ENCODE data around the gene SYNPO2. TPM values are rescaled to one million over a fixed set of nuclear protein-coding genes. Genes with fewer than 3 reads are reported as not detected.
"Not testable (repeated sequence)": the region's sequence is repeated elsewhere in the genome, so short reads cannot be mapped to it uniquely, and the experiment has no call there.

SYNPO2 gene
- total RNA-seq, 2 donors from 2014 or later = 960 to 1,079 TPM

DNA sequence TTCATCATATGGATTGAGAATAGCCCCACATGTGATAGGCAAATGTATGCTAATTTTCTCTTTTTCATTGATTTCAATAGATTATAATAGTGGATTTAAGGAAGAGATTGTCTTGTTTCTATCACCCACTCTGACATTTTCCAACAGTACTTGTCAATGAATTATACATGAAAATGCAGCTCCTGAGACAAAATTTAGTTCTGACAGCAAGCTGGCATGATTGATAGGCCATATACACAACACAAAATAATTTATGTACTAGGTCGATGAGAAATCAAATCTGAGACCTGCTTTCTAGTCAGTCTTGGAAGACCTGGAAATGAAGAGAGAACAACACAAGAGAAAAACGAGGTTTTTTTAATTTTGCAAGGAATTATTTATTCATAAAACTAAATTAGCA is 129.0 kb downstream of the SYNPO2 start:
- DNase-seq (ENCODE audit: low spot score) = no peak
- intact Hi-C loops (cut with DNase I) = no loop called here

DNA sequence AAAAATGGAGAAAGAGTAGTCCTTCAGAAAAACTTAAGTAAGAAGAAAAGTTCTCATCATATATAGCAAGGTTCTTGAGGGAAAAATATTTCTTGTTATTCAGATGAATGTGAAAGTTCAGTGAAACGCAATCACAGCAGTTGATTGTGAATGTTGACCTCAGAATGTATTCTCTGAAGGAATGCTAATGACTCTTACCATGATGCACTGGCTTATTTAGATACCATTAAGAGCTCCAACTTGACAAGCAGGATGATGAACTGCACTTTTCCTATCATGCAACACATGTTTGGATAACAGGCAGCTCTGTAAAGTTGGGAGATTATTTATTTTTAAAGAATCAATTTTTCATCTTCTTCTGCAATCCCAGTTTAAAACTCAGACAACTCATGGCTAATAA is 131.5 kb downstream of the SYNPO2 start:
- no peak for DNase-seq (ENCODE audit: low spot score)
- intact Hi-C loops (cut with DNase I) = no loop called here

DNA sequence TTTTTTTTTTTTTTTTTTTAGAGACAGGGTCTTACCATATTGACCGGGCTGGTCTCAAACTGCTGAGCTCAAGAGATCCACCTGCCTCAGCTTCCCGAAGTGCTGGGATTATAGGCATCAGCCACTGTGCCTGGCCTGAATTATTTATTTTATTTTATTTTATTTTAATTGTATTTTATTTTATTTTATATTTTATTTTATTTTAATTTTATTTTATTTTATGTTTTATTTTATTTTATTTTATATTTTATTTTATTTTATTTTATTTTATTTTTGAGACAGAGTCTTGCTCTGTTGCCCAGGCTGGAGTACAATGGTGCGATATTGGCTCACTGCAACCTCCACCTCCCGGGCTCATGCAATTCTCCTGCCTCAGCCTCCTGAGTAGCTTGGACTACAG is 133.9 kb downstream of the SYNPO2 start:
- intact Hi-C loops (cut with DNase I); DNase-seq (ENCODE audit: low spot score): not testable (repeated sequence)

DNA sequence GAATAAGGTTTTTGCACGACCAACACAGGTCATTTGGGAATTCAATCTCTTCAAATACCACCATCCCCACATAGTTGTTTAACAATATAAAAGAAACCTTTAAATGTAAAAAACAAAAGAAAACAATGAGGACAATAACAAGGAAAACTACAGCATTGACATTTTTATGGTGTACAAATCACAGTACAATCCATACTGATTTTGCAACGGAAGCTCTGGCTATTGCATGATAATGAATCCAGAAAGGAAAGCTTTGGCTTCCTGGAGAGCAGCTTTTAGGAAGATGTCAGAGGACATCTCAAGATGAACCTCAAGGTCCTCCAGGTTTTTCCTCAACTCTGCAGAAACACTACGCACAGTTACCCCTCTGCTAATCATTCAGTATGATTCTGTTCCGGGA is 135.4 kb downstream of the SYNPO2 start:
- intact Hi-C loops (cut with DNase I) = no loop called here
- DNase-seq (ENCODE audit: low spot score) = no peak

DNA sequence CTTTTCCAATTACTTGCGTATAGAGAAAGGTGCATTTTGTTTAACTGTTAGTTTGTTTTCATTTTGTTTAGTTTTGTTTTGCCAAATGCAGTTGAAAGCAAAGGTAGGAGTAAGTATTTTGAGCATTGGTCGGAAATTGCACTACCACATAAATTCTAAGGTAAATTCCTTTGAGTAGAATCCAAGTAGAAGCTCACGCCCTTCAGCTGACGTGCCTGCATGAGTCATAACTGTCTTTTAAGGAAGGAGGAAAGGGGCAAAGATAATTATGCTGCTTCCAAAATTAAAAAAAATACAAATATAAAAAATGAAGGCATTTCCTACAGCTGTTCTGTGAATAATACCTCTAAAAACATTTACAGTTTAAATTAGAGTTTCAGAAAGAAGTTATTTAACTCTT is 136.8 kb downstream of the SYNPO2 start:
- intact Hi-C loops (cut with DNase I) = no loop called here
- no peak for DNase-seq (ENCODE audit: low spot score)

DNA sequence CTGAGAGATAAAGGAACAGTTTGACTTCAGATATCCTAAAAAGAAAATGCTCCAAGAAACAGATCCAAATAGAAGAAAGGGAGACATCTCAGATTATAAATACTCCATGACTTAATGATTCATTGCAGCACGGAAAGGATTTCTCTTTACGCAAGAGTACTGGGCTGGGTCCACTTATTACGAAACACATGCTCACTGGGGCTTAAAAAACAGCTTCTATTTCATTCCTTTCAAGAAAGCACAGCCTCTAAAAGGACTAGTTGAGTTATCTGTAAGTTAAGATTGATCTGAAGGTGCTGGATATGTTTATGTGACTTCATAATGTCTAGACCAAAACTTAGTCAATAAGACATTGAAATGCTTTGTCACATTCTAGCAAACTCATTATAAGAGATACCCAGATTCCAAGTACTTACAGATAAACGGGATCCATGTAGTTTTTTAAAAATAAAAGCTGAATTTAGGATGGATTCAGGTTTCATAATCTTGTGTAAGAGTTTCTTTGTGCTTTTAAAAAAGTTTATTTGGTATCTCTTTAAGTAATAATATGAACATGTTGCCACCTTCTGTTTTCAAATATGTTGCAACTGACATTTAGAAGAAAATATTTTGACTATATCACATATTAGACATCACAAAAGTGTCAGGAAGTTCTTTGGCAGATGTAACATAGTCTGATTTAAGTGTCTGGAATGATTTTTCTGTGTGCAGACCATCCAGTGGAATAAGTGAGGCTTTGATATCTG is 137.4 kb downstream of the SYNPO2 start:
- DNase-seq (ENCODE audit: low spot score) = no peak
- intact Hi-C loops (cut with DNase I) = no loop called here

DNA sequence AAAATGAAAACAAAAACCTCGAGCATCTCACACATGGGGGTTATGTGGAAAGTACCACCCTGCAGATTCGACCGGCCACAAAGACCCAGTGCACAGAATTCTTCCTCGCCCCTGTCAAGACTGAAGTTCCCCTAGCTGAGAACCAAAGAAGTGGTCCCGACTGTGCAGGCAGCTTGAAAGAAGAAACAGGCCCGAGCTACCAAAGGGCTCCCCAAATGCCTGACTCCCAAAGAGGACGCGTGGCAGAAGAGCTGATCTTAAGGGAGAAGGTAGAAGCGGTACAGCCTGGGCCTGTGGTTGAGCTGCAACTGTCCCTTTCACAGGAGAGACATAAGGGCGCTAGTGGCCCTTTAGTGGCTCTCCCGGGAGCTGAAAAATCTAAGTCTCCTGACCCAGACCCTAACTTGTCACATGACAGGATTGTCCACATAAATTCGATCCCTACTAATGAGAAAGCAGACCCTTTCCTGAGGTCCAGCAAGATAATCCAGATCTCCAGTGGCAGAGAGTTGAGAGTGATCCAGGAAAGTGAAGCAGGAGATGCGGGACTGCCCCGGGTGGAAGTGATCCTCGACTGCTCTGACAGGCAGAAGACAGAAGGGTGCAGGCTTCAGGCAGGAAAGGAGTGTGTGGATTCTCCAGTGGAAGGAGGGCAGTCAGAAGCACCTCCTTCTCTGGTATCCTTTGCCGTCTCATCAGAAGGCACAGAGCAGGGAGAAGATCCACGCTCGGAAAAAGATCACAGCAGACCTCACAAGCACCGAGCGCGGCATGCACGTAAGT is 138.2 kb downstream of the SYNPO2 start:
- no peak for DNase-seq (ENCODE audit: low spot score)
- intact Hi-C loops (cut with DNase I) = no loop called here

DNA sequence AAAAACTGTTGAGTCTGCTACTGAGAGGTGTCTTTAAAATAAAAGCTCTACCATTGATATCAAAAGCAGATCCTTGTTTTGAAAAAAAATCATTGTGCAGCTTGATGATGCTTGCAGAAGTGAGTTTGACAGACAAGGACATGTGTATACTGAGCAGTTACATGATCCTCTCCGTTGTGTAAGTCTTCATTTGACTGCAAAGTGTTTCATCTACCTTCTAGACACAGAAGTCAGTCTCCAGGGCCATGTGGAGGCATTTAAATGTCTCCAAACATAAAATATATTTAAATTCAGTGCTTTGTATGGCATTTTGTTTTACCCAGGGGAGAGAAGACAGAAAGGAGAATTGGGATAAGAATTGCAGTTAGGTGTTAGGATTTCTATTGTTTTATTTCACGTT is 139.2 kb downstream of the SYNPO2 start:
- DNase-seq (ENCODE audit: low spot score) = no peak
- intact Hi-C loops (cut with DNase I) = no loop called here

DNA sequence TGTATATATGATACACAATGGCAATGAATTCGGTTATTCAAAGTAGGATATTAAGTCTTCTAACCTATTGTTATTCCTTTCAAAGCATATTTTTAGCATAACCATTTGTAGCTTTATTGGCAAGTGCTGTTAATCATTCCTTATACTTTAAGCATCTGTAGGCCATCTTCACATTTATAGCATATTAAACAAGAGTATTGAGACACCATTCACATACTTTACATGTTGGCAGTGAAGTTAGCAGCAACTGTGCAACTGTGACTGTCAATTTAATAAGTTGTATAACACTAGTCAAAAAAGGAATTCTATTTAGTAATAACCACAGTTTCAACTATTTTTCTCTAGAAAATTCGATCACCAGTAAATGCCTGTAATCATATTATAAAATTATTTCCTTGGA is 139.6 kb downstream of the SYNPO2 start:
- no peak for DNase-seq (ENCODE audit: low spot score)
- intact Hi-C loops (cut with DNase I) = no loop called here

DNA sequence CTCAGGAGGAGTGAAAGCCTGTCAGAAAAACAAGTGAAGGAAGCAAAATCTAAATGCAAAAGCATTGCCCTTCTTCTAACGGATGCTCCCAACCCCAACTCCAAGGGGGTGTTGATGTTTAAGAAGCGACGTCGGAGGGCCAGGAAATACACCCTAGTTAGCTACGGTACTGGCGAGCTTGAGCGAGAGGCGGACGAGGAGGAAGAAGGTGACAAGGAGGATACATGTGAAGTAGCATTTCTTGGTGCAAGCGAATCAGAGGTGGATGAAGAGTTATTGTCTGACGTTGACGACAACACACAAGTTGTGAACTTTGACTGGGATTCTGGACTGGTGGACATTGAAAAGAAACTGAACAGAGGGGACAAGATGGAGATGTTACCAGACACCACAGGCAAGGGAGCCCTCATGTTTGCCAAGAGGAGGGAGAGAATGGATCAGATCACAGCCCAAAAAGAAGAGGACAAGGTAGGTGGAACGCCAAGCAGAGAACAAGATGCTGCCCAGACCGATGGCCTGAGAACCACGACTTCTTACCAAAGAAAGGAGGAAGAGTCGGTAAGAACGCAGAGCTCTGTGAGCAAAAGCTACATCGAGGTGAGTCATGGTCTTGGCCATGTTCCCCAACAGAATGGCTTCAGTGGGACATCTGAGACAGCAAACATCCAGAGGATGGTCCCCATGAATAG is 141.3 kb downstream of the SYNPO2 start:
- intact Hi-C loops (cut with DNase I) = loop anchor here in 1 of 2 donors (5.0 kb wide), 1 partner anchor 38 kb away; no protein-coding TSS in a partner anchor
- no peak for DNase-seq (ENCODE audit: low spot score)

DNA sequence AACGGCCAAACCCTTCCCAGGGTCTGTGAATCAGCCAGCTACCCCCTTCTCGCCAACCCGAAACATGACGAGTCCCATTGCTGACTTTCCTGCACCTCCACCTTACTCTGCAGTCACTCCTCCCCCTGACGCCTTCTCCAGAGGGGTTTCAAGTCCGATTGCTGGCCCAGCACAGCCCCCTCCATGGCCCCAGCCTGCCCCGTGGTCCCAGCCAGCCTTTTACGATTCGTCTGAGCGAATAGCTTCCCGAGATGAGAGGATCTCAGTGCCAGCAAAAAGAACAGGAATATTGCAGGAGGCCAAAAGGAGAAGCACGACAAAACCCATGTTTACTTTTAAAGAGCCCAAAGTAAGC is 141.9 kb downstream of the SYNPO2 start:
- DNase-seq (ENCODE audit: low spot score) = no peak
- intact Hi-C loops (cut with DNase I) = loop anchor here in 1 of 2 donors (5.0 kb wide), 1 partner anchor 38 kb away; no protein-coding TSS in a partner anchor

DNA sequence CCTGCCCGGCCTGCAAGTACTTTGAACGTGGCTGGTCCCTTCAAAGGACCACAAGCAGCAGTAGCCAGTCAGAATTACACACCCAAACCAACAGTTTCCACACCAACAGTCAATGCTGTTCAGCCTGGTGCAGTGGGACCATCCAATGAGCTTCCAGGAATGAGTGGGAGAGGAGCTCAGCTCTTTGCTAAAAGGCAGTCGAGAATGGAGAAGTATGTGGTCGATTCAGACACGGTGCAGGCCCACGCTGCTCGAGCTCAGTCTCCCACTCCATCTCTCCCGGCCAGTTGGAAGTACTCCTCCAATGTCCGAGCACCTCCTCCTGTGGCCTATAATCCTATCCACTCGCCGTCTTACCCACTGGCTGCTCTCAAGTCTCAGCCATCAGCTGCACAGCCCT is 142.6 kb downstream of the SYNPO2 start:
- intact Hi-C loops (cut with DNase I) = loop anchor here in 1 of 2 donors (5.0 kb wide), 1 partner anchor 39 kb away; no protein-coding TSS in a partner anchor

DNA sequence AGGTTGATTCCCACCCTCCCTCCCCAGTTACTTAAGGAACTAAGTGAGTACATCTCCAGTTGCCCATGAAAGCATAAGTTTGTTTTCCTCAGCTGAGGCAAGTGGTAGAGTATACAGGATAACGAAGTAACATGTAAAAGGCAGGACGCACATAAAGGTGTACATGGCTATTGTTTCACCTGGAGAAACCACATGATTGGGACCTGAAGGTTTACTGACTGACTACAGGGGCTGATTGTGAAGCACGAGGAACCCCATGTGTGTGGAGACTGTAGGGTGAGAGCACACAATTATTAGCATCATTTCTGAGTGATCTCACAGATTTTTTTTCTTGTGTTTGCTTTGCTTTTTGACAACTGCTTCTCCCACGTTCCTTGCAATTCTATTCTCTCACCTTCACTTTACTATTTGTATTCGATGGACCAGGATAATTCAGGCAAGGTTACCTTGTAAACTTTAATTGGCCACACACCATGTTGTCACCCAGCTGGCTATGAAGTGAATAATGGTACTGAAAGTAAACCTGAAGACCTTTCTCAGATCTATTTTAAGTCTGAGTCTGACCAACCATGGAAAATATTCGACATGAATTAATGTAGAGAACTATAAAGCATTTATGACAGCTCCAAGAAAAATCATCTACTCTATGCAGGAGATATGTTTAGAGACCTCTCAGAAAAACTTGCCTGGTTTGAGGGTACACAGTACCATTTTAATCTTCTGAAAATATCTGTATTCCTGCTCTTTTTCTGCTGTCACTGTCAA is 144.4 kb downstream of the SYNPO2 start:
- intact Hi-C loops (cut with DNase I) = loop anchor here in 1 of 2 donors (5.0 kb wide), 1 partner anchor 41 kb away; no protein-coding TSS in a partner anchor

More for the DNA sequence above, 142.6 kb downstream of the SYNPO2 start:
- DNase-seq (ENCODE audit: low spot score) = no peak

DNA sequence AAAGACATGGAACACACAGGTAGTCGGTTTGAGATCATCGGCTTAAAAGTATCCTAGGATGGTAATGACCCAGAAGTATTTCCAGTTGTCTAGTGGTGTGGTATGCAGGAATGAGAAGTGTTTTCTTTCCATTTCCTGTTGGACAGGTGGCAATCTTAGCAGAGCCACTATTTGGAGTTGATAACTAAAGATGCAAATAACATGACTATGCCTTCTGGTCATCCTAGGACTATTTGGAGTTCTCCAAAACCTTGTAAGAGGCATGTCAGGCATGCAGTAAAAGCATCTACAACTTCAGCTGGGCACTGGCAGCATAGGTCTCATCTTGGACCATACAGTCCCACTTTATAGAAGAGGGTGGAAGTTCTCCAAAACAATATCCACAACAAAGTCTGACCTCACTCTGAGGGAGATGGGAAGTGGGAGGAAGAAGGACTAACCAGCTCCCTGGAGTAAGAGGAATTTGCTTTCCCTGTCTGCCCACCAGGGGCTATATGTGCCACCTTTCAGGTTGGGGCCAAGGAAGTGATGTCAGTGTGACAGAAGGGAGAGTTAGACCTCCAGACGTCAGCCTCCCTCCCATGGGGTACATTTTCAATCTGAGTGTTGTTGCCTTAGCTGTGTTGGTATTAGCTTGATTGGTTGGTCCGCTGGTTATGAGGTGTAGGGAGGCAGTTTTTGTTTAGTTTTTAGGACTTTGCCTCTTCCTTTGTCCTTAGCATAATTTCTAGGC is 145.8 kb downstream of the SYNPO2 start:
- no peak for DNase-seq (ENCODE audit: low spot score)
- intact Hi-C loops (cut with DNase I) = loop anchor here in 1 of 2 donors (5.0 kb wide), 1 partner anchor 42 kb away; no protein-coding TSS in a partner anchor

More for the DNA sequence above, 144.4 kb downstream of the SYNPO2 start:
- no peak for DNase-seq (ENCODE audit: low spot score)

DNA sequence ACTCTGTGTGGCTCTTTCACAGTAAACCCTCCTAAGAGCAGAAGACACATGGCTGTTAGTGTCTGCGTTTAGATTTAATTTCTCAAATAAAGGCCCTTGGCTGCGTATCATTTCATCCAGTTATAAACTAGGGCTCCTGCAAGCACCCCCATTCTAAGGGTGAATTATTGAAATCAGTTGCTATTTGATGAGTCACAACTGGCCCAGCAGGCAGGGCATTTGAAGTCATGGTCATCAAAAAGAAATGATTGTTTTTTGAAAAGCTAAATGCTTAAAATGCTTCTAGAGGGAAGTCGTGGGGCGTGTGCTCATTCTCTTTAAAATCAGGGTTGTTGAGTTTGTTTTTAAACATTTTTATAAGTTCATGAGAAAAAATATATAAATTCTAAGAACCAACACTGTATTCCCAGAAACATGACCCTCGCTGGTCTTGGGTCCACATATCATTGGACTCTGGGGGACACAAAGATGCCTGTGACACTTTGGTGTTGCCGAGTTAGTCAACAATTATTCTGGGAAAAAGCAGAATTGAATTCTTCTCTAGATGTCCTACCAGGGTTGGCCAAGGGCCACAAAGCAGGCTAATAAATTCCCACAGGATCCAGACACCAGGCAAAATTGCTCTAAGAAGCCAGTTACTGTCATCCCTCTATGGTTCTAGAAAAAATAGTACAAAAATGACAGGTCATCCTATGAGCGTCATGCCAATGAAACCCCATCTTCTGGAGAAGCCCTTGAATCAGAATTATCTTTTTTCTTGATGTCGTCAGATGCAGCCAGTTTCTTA is 147.5 kb downstream of the SYNPO2 start:
- intact Hi-C loops (cut with DNase I) = no loop called here
- no peak for DNase-seq (ENCODE audit: low spot score)

DNA sequence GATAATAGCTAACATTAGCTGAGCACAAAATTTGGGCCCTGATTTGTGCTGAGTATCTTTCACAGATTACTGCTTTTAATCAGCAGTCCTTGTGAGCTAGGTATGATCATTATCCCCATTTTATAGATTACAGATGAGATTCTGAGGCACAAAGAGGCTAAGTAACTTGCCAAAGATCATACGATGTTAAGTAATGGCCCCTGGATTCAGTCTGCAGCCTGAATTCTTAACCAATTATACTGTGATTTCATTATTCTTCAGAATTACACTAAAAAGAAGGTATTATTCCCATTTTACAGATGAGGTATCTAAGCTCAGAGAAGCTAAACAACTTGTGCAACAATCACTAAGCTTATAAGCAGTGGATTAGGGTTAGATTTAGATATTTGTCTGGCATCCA is 149.1 kb downstream of the SYNPO2 start:
- intact Hi-C loops (cut with DNase I) = no loop called here
- DNase-seq (ENCODE audit: low spot score) = no peak

DNA sequence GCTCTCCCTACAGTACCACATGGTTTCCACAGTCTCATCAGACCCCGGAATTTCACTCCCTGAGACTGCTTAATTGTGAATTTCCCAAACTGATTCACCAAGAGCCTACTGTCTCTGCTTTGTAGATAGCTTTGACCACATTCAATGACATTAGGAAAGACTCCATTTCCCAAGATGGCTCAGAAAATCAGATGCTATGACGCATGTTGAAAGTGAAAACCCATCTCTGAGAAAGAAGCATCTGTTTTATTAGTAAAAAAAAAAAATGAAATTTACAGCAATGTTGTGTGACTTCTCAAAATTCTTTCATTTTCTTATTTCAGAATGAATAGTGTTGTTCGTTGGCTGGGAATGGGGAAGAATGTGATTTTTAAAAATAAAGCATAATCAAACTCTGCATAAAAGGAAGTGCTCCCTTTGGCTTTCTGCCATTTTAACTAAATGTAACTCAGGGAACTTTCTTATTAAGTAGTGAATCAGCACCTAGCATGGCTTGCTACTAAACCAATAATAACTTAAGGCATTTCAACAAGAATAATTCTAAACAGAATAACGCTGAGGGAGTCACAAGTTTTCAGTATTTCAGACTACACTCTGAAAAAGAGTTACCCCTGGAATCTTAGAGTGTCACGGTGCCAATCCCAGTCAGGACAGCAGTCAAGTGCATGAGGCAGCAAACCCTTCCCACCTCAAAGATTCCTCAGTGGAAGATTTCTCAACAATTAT is 149.6 kb downstream of the SYNPO2 start:
- intact Hi-C loops (cut with DNase I) = no loop called here
- DNase-seq (ENCODE audit: low spot score) = no peak

Data from posterior vena cava (tissue), 2 donors.